ENCODE data around the gene TMEM178B. TPM values are rescaled to one million over a fixed set of nuclear protein-coding genes. Genes with fewer than 3 reads are reported as not detected.

TMEM178B gene
- polyA plus RNA-seq, 2 of the 4 experiments (the other 2 are of a cell fraction) = 0.88 to 0.93 TPM

DNA sequence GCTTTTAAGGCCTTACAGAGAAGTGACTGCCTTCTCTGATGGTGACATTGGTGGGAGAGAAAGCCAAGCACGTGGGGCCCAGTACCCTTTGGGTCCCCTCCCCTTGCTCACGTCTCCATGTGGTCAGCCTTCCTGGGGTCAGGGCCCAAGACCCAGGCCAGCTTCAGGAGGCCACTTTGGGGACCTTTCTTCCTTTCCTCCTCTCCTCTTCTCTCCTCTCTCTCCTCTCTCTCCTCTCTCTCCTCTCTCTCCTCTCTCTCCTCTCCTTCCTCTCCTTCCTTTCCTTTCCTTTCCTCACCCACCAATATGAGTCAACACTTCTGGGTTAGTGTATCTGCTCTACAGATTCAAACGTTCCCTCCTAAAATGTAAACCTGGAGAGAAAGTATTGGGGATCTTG lies 380.5 kb downstream of the TMEM178B start:
- CTCF ChIA-PET = no interaction called here
- WGBS (ENCODE audit: missing lambda C conversion rate) = 12% methylated on average over 3 of the region's 3 CpGs
- no peak for TF ChIP-seq EP300 (IDR thresholded peaks at IDR 0.05)
- TF ChIP-seq NPAS2 (CRISPR knock-in tag; IDR thresholded peaks at IDR 0.05; ENCODE audit: borderline replicate concordance) = no peak
- TF ChIP-seq EHMT2 (IDR thresholded peaks at IDR 0.05; ENCODE audit: low read depth) = no peak
- TF ChIP-seq, protein P1, sequence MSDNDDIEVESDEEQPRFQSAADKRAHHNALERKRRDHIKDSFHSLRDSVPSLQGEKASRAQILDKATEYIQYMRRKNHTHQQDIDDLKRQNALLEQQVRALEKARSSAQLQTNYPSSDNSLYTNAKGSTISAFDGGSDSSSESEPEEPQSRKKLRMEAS (IDR thresholded peaks at IDR 0.05) = no peak
- TF ChIP-seq, protein P2, sequence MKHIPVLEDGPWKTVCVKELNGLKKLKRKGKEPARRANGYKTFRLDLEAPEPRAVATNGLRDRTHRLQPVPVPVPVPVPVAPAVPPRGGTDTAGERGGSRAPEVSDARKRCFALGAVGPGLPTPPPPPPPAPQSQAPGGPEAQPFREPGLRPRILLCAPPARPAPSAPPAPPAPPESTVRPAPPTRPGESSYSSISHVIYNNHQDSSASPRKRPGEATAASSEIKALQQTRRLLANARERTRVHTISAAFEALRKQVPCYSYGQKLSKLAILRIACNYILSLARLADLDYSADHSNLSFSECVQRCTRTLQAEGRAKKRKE (CRISPR knock-in tag; IDR thresholded peaks at IDR 0.05; ENCODE audit: low read depth) = no peak
- TF ChIP-seq, protein P3, sequence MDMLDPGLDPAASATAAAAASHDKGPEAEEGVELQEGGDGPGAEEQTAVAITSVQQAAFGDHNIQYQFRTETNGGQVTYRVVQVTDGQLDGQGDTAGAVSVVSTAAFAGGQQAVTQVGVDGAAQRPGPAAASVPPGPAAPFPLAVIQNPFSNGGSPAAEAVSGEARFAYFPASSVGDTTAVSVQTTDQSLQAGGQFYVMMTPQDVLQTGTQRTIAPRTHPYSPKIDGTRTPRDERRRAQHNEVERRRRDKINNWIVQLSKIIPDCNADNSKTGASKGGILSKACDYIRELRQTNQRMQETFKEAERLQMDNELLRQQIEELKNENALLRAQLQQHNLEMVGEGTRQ (IDR thresholded peaks at IDR 0.05) = no peak
- no peak for TF ChIP-seq HEYL (CRISPR knock-in tag; IDR thresholded peaks at IDR 0.05)
- TF ChIP-seq CHD2 (IDR thresholded peaks at IDR 0.05; ENCODE audit: low read length, partially characterized antibody) = no peak
- no peak for TF ChIP-seq KDM1A (IDR thresholded peaks at IDR 0.05; ENCODE audit: low read depth)
- TF ChIP-seq FOSB (CRISPR knock-in tag; IDR thresholded peaks at IDR 0.05) = no peak
- TF ChIP-seq POLR2A (IDR thresholded peaks at IDR 0.05; ENCODE audit: low read length) = no peak
- no peak for TF ChIP-seq HOXB13 (CRISPR knock-in tag; IDR thresholded peaks at IDR 0.05; ENCODE audit: low read depth)
- TF ChIP-seq JUNB (IDR thresholded peaks at IDR 0.05) = no peak
- no peak for TF ChIP-seq CHD4 (IDR thresholded peaks at IDR 0.05; ENCODE audit: borderline replicate concordance)
- TF ChIP-seq, protein P4, sequence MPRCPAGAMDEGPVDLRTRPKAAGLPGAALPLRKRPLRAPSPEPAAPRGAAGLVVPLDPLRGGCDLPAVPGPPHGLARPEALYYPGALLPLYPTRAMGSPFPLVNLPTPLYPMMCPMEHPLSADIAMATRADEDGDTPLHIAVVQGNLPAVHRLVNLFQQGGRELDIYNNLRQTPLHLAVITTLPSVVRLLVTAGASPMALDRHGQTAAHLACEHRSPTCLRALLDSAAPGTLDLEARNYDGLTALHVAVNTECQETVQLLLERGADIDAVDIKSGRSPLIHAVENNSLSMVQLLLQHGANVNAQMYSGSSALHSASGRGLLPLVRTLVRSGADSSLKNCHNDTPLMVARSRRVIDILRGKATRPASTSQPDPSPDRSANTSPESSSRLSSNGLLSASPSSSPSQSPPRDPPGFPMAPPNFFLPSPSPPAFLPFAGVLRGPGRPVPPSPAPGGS (IDR thresholded peaks at IDR 0.05) = no peak
- TF ChIP-seq HDAC2 (IDR thresholded peaks at IDR 0.05) = no peak
- no peak for TF ChIP-seq RAD21 (conservative IDR thresholded peaks at IDR 0.05 in 1 of 2, IDR thresholded peaks at IDR 0.05 in 1 of 2)
- H3K4me1 ChIP-seq = no peaks in the 10 kb centered on the region
- H3K4me3 ChIP-seq = no peak overlapping the region
- no peak for FAIRE-seq
- no peak overlapping the region for H3K4me2 ChIP-seq
- no peak overlapping the region for H3K27ac ChIP-seq
- POLR2A ChIA-PET = interaction anchor here (0.6 kb wide), 1 partner anchor 886 kb away, joined by 3 read pairs; no protein-coding TSS in a partner anchor
- no peaks in the 10 kb centered on the region for H3K9me3 ChIP-seq
- ATAC-seq = no peak
- no peak for DNase-seq (ENCODE audit: low read depth in 1 of 2, low spot score in 1 of 2)

DNA sequence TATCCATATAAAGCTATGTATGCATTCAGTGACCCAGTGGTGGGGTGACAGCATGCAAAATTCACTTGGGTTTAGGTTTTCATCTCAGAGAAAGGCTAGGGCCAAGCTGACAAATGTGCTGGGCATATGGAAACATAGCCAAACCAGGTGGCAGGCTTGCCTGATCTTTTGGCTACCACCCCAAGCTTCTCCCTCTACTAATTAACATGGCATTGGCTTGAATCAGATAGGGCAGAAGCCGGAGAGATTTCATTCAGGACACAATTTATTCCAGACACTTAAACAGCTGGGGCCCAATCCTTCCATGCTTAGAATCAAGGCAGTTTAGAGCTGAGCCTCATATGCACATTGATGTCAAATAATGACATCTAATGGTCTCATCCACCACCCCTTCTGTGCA lies 381.9 kb downstream of the TMEM178B start:
- no peak overlapping the region; the same call in 2 of the 3 replicates for H3K4me2 ChIP-seq
- POLR2A ChIA-PET = no interaction called here
- DNase-seq (ENCODE audit: low read depth in 1 of 2, low spot score in 1 of 2) (no peak), FAIRE-seq (no peak), ATAC-seq (no peak)
- CTCF ChIA-PET = interaction anchor here (1.2 kb wide), 1 partner anchor 78 kb away, joined by 4 read pairs; no protein-coding TSS in a partner anchor
- WGBS (ENCODE audit: missing lambda C conversion rate) = 8% methylated on average over 1 of the region's 1 CpG
- H3K9me3 ChIP-seq = no peaks in the 10 kb centered on the region
- H3K4me3 ChIP-seq = no peak overlapping the region
- no peaks in the 10 kb centered on the region for H3K4me1 ChIP-seq
- peak overlapping the region in 1 of 2 experiments; percentile 42; a peak in 1 of 6 replicates for H3K27ac ChIP-seq
- TF ChIP-seq RNF2 (IDR thresholded peaks at IDR 0.05; ENCODE audit: borderline replicate concordance, low read depth) (no peak), EHF (CRISPR knock-in tag; IDR thresholded peaks at IDR 0.05) (no peak), SMC3 (IDR thresholded peaks at IDR 0.05) (no peak), FOXS1 (CRISPR knock-in tag; IDR thresholded peaks at IDR 0.05) (no peak), NFE2L2 (conservative IDR thresholded peaks at IDR 0.05; ENCODE audit: low read length) (no peak), POLR2A (IDR thresholded peaks at IDR 0.05; ENCODE audit: low read length) (no peak), HDAC2 (IDR thresholded peaks at IDR 0.05) (no peak), MYC (IDR thresholded peaks at IDR 0.05; ENCODE audit: borderline replicate concordance, low read length) (no peak), JUNB (IDR thresholded peaks at IDR 0.05) (no peak)
- TF ChIP-seq, protein P5, sequence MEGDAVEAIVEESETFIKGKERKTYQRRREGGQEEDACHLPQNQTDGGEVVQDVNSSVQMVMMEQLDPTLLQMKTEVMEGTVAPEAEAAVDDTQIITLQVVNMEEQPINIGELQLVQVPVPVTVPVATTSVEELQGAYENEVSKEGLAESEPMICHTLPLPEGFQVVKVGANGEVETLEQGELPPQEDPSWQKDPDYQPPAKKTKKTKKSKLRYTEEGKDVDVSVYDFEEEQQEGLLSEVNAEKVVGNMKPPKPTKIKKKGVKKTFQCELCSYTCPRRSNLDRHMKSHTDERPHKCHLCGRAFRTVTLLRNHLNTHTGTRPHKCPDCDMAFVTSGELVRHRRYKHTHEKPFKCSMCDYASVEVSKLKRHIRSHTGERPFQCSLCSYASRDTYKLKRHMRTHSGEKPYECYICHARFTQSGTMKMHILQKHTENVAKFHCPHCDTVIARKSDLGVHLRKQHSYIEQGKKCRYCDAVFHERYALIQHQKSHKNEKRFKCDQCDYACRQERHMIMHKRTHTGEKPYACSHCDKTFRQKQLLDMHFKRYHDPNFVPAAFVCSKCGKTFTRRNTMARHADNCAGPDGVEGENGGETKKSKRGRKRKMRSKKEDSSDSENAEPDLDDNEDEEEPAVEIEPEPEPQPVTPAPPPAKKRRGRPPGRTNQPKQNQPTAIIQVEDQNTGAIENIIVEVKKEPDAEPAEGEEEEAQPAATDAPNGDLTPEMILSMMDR (IDR thresholded peaks at IDR 0.05) = no peak
- TF ChIP-seq, protein P6, sequence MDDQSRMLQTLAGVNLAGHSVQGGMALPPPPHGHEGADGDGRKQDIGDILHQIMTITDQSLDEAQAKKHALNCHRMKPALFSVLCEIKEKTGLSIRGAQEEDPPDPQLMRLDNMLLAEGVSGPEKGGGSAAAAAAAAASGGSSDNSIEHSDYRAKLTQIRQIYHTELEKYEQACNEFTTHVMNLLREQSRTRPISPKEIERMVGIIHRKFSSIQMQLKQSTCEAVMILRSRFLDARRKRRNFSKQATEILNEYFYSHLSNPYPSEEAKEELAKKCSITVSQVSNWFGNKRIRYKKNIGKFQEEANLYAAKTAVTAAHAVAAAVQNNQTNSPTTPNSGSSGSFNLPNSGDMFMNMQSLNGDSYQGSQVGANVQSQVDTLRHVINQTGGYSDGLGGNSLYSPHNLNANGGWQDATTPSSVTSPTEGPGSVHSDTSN (IDR thresholded peaks at IDR 0.05) = no peak
- TF ChIP-seq, protein P7, sequence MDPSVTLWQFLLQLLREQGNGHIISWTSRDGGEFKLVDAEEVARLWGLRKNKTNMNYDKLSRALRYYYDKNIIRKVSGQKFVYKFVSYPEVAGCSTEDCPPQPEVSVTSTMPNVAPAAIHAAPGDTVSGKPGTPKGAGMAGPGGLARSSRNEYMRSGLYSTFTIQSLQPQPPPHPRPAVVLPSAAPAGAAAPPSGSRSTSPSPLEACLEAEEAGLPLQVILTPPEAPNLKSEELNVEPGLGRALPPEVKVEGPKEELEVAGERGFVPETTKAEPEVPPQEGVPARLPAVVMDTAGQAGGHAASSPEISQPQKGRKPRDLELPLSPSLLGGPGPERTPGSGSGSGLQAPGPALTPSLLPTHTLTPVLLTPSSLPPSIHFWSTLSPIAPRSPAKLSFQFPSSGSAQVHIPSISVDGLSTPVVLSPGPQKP (IDR thresholded peaks at IDR 0.05; ENCODE audit: low read depth, low read length) = no peak
- TF ChIP-seq, protein P8, sequence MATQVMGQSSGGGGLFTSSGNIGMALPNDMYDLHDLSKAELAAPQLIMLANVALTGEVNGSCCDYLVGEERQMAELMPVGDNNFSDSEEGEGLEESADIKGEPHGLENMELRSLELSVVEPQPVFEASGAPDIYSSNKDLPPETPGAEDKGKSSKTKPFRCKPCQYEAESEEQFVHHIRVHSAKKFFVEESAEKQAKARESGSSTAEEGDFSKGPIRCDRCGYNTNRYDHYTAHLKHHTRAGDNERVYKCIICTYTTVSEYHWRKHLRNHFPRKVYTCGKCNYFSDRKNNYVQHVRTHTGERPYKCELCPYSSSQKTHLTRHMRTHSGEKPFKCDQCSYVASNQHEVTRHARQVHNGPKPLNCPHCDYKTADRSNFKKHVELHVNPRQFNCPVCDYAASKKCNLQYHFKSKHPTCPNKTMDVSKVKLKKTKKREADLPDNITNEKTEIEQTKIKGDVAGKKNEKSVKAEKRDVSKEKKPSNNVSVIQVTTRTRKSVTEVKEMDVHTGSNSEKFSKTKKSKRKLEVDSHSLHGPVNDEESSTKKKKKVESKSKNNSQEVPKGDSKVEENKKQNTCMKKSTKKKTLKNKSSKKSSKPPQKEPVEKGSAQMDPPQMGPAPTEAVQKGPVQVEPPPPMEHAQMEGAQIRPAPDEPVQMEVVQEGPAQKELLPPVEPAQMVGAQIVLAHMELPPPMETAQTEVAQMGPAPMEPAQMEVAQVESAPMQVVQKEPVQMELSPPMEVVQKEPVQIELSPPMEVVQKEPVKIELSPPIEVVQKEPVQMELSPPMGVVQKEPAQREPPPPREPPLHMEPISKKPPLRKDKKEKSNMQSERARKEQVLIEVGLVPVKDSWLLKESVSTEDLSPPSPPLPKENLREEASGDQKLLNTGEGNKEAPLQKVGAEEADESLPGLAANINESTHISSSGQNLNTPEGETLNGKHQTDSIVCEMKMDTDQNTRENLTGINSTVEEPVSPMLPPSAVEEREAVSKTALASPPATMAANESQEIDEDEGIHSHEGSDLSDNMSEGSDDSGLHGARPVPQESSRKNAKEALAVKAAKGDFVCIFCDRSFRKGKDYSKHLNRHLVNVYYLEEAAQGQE (IDR thresholded peaks at IDR 0.05) = no peak

Data from A549 (cell line).